ENCODE measurements around the gene PRDM11. TPM values are rescaled to one million over a fixed set of nuclear protein-coding genes. Genes with fewer than 3 reads are reported as not detected.

PRDM11 gene
- total RNA-seq, 1 experiment from 2014 or later: 2.7 TPM

GRCh38 chr11:45151362-45151982, 5.0 kb downstream of the PRDM11 start:
- no peak overlapping the region for H2AFZ ChIP-seq (ENCODE audit: low read length)
- no peaks in the 10 kb centered on the region for H3K9me2 ChIP-seq (replicated peaks; ENCODE audit: insufficient read depth, low read length)
- H3K9ac ChIP-seq (ENCODE audit: low read length): no peak overlapping the region
- H3K36me3 ChIP-seq (ENCODE audit: insufficient read depth, low read length): no peaks in the 10 kb centered on the region
- H3K4me3 ChIP-seq (ENCODE audit: low read length): no peak overlapping the region
- no peak for DNase-seq
- 0 out of 2 replicates have a peak, but pooled peaks cover 3% of the 10 kb centered on the region for H3K79me2 ChIP-seq (ENCODE audit: low read length)
- H3K4me1 ChIP-seq (ENCODE audit: low read length): peaks cover 10% of the 10 kb centered on the region
- H4K20me1 ChIP-seq (ENCODE audit: insufficient read depth, low read depth, low read length): peaks cover 63% of the 10 kb centered on the region; the same call in 1 of the 2 replicates
- no peaks in the 10 kb centered on the region for H3K27me3 ChIP-seq (ENCODE audit: low read length)
- H3K27ac ChIP-seq (ENCODE audit: low read length): no peak overlapping the region
- no peaks in the 10 kb centered on the region for H3K9me3 ChIP-seq (ENCODE audit: low read length)
- no peak overlapping the region for H3K4me2 ChIP-seq (ENCODE audit: low read depth, low read length, poor library complexity, severe bottlenecking)

- peaks cover 67% of the 10 kb centered on the region; the same call in 1 of the 2 replicates for H4K20me1 ChIP-seq (ENCODE audit: insufficient read depth, low read depth, low read length)
- H3K9me3 ChIP-seq (ENCODE audit: low read length): no peaks in the 10 kb centered on the region
- no peaks in the 10 kb centered on the region for H3K79me2 ChIP-seq (ENCODE audit: low read length)
- no peaks in the 10 kb centered on the region for H3K36me3 ChIP-seq (ENCODE audit: insufficient read depth, low read length)
- no peak for DNase-seq
- no peaks in the 10 kb centered on the region for H3K27me3 ChIP-seq (ENCODE audit: low read length)
- no peak overlapping the region for H3K27ac ChIP-seq (ENCODE audit: low read length)
- H3K4me3 ChIP-seq (ENCODE audit: low read length): no peak overlapping the region
- peaks cover 3% of the 10 kb centered on the region for H3K4me1 ChIP-seq (ENCODE audit: low read length)
- no peak overlapping the region for H3K4me2 ChIP-seq (ENCODE audit: low read depth, low read length, poor library complexity, severe bottlenecking)
- no peak overlapping the region for H3K9ac ChIP-seq (ENCODE audit: low read length)
- no peaks in the 10 kb centered on the region for H3K9me2 ChIP-seq (replicated peaks; ENCODE audit: insufficient read depth, low read length)
- no peak overlapping the region for H2AFZ ChIP-seq (ENCODE audit: low read length)
Measured at GRCh38 chr11:45152740-45153595, 6.5 kb downstream of the PRDM11 start.

- Histone ChIP-seq H3K79me2 (ENCODE audit: low read length) (no peaks in the 10 kb centered on the region), H3K27me3 (ENCODE audit: low read length) (no peaks in the 10 kb centered on the region), H3K36me3 (ENCODE audit: insufficient read depth, low read length) (no peaks in the 10 kb centered on the region), H3K9me2 (replicated peaks; ENCODE audit: insufficient read depth, low read length) (no peaks in the 10 kb centered on the region), H3K4me2 (ENCODE audit: low read depth, low read length, poor library complexity, severe bottlenecking) (no peak overlapping the region), H3K27ac (ENCODE audit: low read length) (no peak overlapping the region), H3K4me1 (ENCODE audit: low read length) (no peaks in the 10 kb centered on the region), H3K4me3 (ENCODE audit: low read length) (no peak overlapping the region), H2AFZ (ENCODE audit: low read length) (no peak overlapping the region), H3K9me3 (ENCODE audit: low read length) (no peaks in the 10 kb centered on the region), H3K9ac (ENCODE audit: low read length) (no peak overlapping the region), H4K20me1 (ENCODE audit: insufficient read depth, low read depth, low read length) (peaks cover 69% of the 10 kb centered on the region)
- no peak for DNase-seq
Measured at GRCh38 chr11:45154276-45154675, 7.8 kb downstream of the PRDM11 start.

GRCh38 chr11:45155058-45155551, 8.7 kb downstream of the PRDM11 start:
- peaks cover 74% of the 10 kb centered on the region for H4K20me1 ChIP-seq (ENCODE audit: insufficient read depth, low read depth, low read length)
- H3K27ac ChIP-seq (ENCODE audit: low read length): no peak overlapping the region
- no peak for DNase-seq
- H3K4me3 ChIP-seq (ENCODE audit: low read length): no peak overlapping the region
- no peaks in the 10 kb centered on the region for H3K36me3 ChIP-seq (ENCODE audit: insufficient read depth, low read length)
- no peak overlapping the region for H3K4me2 ChIP-seq (ENCODE audit: low read depth, low read length, poor library complexity, severe bottlenecking)
- H3K27me3 ChIP-seq (ENCODE audit: low read length): no peaks in the 10 kb centered on the region
- H3K4me1 ChIP-seq (ENCODE audit: low read length): no peaks in the 10 kb centered on the region
- H2AFZ ChIP-seq (ENCODE audit: low read length): no peak overlapping the region
- no peaks in the 10 kb centered on the region for H3K9me2 ChIP-seq (replicated peaks; ENCODE audit: insufficient read depth, low read length)
- no peaks in the 10 kb centered on the region for H3K79me2 ChIP-seq (ENCODE audit: low read length)
- H3K9me3 ChIP-seq (ENCODE audit: low read length): no peaks in the 10 kb centered on the region
- no peak overlapping the region for H3K9ac ChIP-seq (ENCODE audit: low read length)

- peaks cover 73% of the 10 kb centered on the region for H4K20me1 ChIP-seq (ENCODE audit: insufficient read depth, low read depth, low read length)
- H3K9ac ChIP-seq (ENCODE audit: low read length): no peak overlapping the region
- no peaks in the 10 kb centered on the region for H3K36me3 ChIP-seq (ENCODE audit: insufficient read depth, low read length)
- no peak for DNase-seq
- no peaks in the 10 kb centered on the region for H3K4me1 ChIP-seq (ENCODE audit: low read length)
- H3K9me2 ChIP-seq (replicated peaks; ENCODE audit: insufficient read depth, low read length): no peaks in the 10 kb centered on the region
- no peak overlapping the region for H3K4me2 ChIP-seq (ENCODE audit: low read depth, low read length, poor library complexity, severe bottlenecking)
- H3K27ac ChIP-seq (ENCODE audit: low read length): no peak overlapping the region
- no peak overlapping the region for H3K4me3 ChIP-seq (ENCODE audit: low read length)
- no peak overlapping the region for H2AFZ ChIP-seq (ENCODE audit: low read length)
- no peaks in the 10 kb centered on the region for H3K79me2 ChIP-seq (ENCODE audit: low read length)
- H3K9me3 ChIP-seq (ENCODE audit: low read length): no peaks in the 10 kb centered on the region
- no peaks in the 10 kb centered on the region for H3K27me3 ChIP-seq (ENCODE audit: low read length)
Measured at GRCh38 chr11:45155627-45156180, 9.3 kb downstream of the PRDM11 start.

GRCh38 chr11:45156201-45156600, 9.8 kb downstream of the PRDM11 start:
- H3K79me2 ChIP-seq (ENCODE audit: low read length): no peaks in the 10 kb centered on the region
- H3K9me3 ChIP-seq (ENCODE audit: low read length): no peaks in the 10 kb centered on the region
- H4K20me1 ChIP-seq (ENCODE audit: insufficient read depth, low read depth, low read length): peaks cover 73% of the 10 kb centered on the region

GRCh38 chr11:45156741-45157140, 10.3 kb downstream of the PRDM11 start:
- Histone ChIP-seq H3K9ac (ENCODE audit: low read length) (no peak overlapping the region), H3K9me3 (ENCODE audit: low read length) (no peaks in the 10 kb centered on the region), H2AFZ (ENCODE audit: low read length) (no peak overlapping the region), H3K27me3 (ENCODE audit: low read length) (no peaks in the 10 kb centered on the region), H3K27ac (ENCODE audit: low read length) (no peak overlapping the region), H3K9me2 (replicated peaks; ENCODE audit: insufficient read depth, low read length) (no peaks in the 10 kb centered on the region), H3K4me2 (ENCODE audit: low read depth, low read length, poor library complexity, severe bottlenecking) (no peak overlapping the region), H3K36me3 (ENCODE audit: insufficient read depth, low read length) (no peaks in the 10 kb centered on the region), H4K20me1 (ENCODE audit: insufficient read depth, low read depth, low read length) (peaks cover 73% of the 10 kb centered on the region), H3K79me2 (ENCODE audit: low read length) (no peaks in the 10 kb centered on the region), H3K4me1 (ENCODE audit: low read length) (no peaks in the 10 kb centered on the region), H3K4me3 (ENCODE audit: low read length) (no peak overlapping the region)
- no peak for DNase-seq

More at GRCh38 chr11:45156201-45156600, 9.8 kb downstream of the PRDM11 start:
- Histone ChIP-seq H3K36me3 (ENCODE audit: insufficient read depth, low read length) (no peaks in the 10 kb centered on the region), H3K4me1 (ENCODE audit: low read length) (no peaks in the 10 kb centered on the region), H3K9ac (ENCODE audit: low read length) (no peak overlapping the region), H3K4me3 (ENCODE audit: low read length) (no peak overlapping the region), H3K27me3 (ENCODE audit: low read length) (no peaks in the 10 kb centered on the region), H2AFZ (ENCODE audit: low read length) (no peak overlapping the region), H3K9me2 (replicated peaks; ENCODE audit: insufficient read depth, low read length) (no peaks in the 10 kb centered on the region), H3K4me2 (ENCODE audit: low read depth, low read length, poor library complexity, severe bottlenecking) (no peak overlapping the region), H3K27ac (ENCODE audit: low read length) (no peak overlapping the region)
- no peak for DNase-seq

Measured in Karpas-422 (cell line).